Naive B cell (primary cell): ENCODE measurements around the gene DNAAF3. TPM values are rescaled to one million over a fixed set of nuclear protein-coding genes. Genes with fewer than 3 reads are reported as not detected.
"Not testable (repeated sequence)": the region's sequence is repeated elsewhere in the genome, so short reads cannot be mapped to it uniquely, and the experiment has no call there.

ENCODE experiments used
- ATAC-seq, 2 donors: fragments of 150-1000 bp; cut with Tn5 transposase; 2 replicates each; pipeline ENCODE4 v1.10.0; 2021; ENCODE audit warnings: low read depth in 2 of 2, mild to moderate bottlenecking in 2 of 2, moderate library complexity in 2 of 2
- DNase-seq: peaks from one replicate; pipeline ENCODE4 v3.0.0; 2022
- H3K27ac Mint-ChIP-seq, 6 donors: one replicate each; pipeline ENCODE4 v1.8.0; 2020 to 2022; ENCODE audit warnings: mild to moderate bottlenecking in 6 of 6, mixed read lengths in 6 of 6, moderate library complexity in 5 of 6, inconsistent platforms in 2 of 6
- H3K27me3 Mint-ChIP-seq, 3 donors: one replicate each; pipeline ENCODE4 v1.8.0; 2021 to 2022; ENCODE audit warnings: mixed read lengths in 3 of 3, mild to moderate bottlenecking in 1 of 3
- H3K36me3 Mint-ChIP-seq, 2 donors: one replicate each; pipeline ENCODE4 v1.8.0; 2020 to 2022; ENCODE audit warnings: mixed read lengths in 2 of 2, inconsistent platforms in 1 of 2, mild to moderate bottlenecking in 1 of 2
- H3K4me1 Mint-ChIP-seq, 3 donors: one replicate each; pipeline ENCODE4 v1.8.0; 2020 to 2022; ENCODE audit warnings: mixed read lengths in 3 of 3, inconsistent platforms in 1 of 3, mild to moderate bottlenecking in 1 of 3, moderate library complexity in 1 of 3
- H3K4me3 Mint-ChIP-seq, 8 donors: one replicate each; pipeline ENCODE4 v1.8.0; 2020 to 2022; ENCODE audit warnings: mild to moderate bottlenecking in 8 of 8, mixed read lengths in 8 of 8, moderate library complexity in 8 of 8, inconsistent platforms in 2 of 8
- H3K9me3 Mint-ChIP-seq, 7 donors: one replicate each; pipeline ENCODE4 v1.8.0; 2020 to 2022; ENCODE audit warnings: mixed read lengths in 7 of 7, mild to moderate bottlenecking in 5 of 7, inconsistent platforms in 2 of 7, moderate library complexity in 1 of 7
- polyA plus RNA-seq, 6 donors: library from polyadenylated mRNA; unstranded; fragments of 300-500 nt; fragmentation: Illumina TruSeq; gene quantifications; one replicate each; pipeline ENCODE4 v1.2.3, GENCODE V29; 2021; ENCODE audit warnings: low read depth in 6 of 6

The DNAAF3 gene
- polyA plus RNA-seq: not detected

- DNase-seq (peak; percentile 43), ATAC-seq (peak; percentile 72 to 73)
- Mint-ChIP-seq H3K36me3 (peaks cover 7 to 17% of the 10 kb centered on the region in 2 donors), H3K9me3 (peaks cover 4 to 20% (median 12%) of the 10 kb centered on the region in 7 donors), H3K4me3 (peak within 1 kb of the TSS; percentile 4 to 67 (median 40)), H3K27ac (peak within 1 kb of the TSS in 5 of 6 donors; percentile 56 to 83 (median 63)), H3K4me1 (peaks cover 10 to 18% (median 14%) of the 10 kb centered on the region in 3 donors), H3K27me3 (peaks cover 52 to 75% (median 69%) of the 10 kb centered on the region in 3 donors)
Measured at GRCh38 chr19:55166530-55167268, at the start of gene DNAAF3. Gene DNAAF3, minus strand, starts transcription at chr19:55166613. Its CDS starts 200 bp downstream, at chr19:55166413.

- ATAC-seq (no peak), DNase-seq (no peak)
- H3K27ac Mint-ChIP-seq: no peak overlapping the region
- H3K4me1 Mint-ChIP-seq: peaks cover 9 to 23% (median 18%) of the 10 kb centered on the region in 3 donors
- peaks cover 11 to 29% (median 18%) of the 10 kb centered on the region in 7 donors for H3K9me3 Mint-ChIP-seq
- peak overlapping the region in 1 of 8 donors; percentile 35 for H3K4me3 Mint-ChIP-seq
- peaks cover 0 to 17% of the 10 kb centered on the region in 2 donors for H3K36me3 Mint-ChIP-seq
- H3K27me3 Mint-ChIP-seq: peaks cover 13 to 72% (median 53%) of the 10 kb centered on the region in 3 donors
Measured at GRCh38 chr19:55213547-55213946, 47.1 kb upstream of the DNAAF3 start.

GRCh38 chr19:55212447-55212846 is 46.0 kb upstream of the DNAAF3 start:
- H3K36me3 Mint-ChIP-seq: peaks cover 0 to 17% of the 10 kb centered on the region in 2 donors
- H3K9me3 Mint-ChIP-seq: peaks cover 11 to 29% (median 18%) of the 10 kb centered on the region in 7 donors
- peaks cover 13 to 73% (median 54%) of the 10 kb centered on the region in 3 donors for H3K27me3 Mint-ChIP-seq
- no peak overlapping the region for H3K4me3 Mint-ChIP-seq
- H3K4me1 Mint-ChIP-seq: peaks cover 9 to 23% (median 18%) of the 10 kb centered on the region in 3 donors
- peak overlapping the region in 1 of 6 donors; percentile 88 for H3K27ac Mint-ChIP-seq
- ATAC-seq: peak in 1 of 2 donors; percentile 28
- no peak for DNase-seq

GRCh38 chr19:55209693-55210472 is 43.5 kb upstream of the DNAAF3 start:
- peak overlapping the region in 2 of 6 donors; percentile 24 to 72 for H3K27ac Mint-ChIP-seq
- peaks cover 0 to 10% of the 10 kb centered on the region in 2 donors for H3K36me3 Mint-ChIP-seq
- H3K4me1 Mint-ChIP-seq: peaks cover 0 to 4% (median 3%) of the 10 kb centered on the region in 3 donors
- peaks cover 14 to 69% (median 51%) of the 10 kb centered on the region in 3 donors for H3K27me3 Mint-ChIP-seq
- DNase-seq: no peak
- no peak for ATAC-seq
- peaks cover 5 to 24% (median 14%) of the 10 kb centered on the region in 7 donors for H3K9me3 Mint-ChIP-seq
- peak overlapping the region in 1 of 8 donors; percentile 45 for H3K4me3 Mint-ChIP-seq

DNA sequence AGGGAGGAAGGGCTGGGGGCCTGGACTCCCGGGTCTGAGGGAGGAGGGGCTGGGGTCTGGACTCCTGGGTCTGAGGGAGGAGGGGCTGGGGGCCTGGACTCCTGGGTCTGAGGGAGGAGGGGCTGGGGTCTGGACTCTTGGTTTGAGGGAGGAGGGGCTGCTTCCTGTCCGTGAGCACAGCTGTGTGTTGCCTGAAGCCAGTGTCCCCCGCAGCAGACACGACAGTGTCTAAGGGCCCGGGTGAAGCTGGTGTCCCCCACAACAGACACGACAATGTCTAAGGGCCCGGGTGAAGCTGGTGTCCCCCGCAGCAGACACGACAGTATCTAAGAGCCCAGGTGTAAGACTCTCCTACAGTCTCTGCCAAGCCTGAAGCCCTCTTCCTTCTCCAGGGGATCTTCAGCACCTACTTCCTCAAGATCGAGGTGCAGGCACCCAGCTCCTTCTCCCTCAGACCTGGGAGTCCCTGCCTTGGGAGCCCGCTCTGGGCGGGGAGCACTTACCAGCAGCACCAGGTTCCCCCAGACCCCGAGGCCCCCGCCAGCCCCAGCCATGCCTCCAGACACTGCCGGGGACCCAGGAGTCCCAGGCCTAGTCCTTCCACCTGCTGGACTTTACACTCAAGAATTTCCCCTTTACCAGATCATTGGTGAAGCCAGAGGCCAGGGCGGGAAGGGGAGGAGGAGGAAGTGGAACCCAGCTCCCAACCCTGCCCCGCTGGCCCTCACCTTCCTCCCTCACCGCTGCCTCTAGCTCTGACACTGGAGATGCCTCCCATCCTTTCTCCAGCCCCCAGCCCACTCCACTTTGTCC is 42.7 kb upstream of the DNAAF3 start, which contains the start of gene PTPRH:
Gene PTPRH, minus strand, starts transcription at position 622 of the 813 bp plus-strand sequence. Its CDS starts 68 bp downstream, at position 554.
- Mint-ChIP-seq H3K4me3 (peak within 1 kb of the TSS in 1 of 8 donors; percentile 45), H3K9me3 (peaks cover 5 to 18% (median 11%) of the 10 kb centered on the region in 7 donors), H3K4me1 (peaks cover 0 to 4% (median 3%) of the 10 kb centered on the region in 3 donors), H3K27me3 (peaks cover 13 to 66% (median 51%) of the 10 kb centered on the region in 3 donors), H3K27ac (peak within 1 kb of the TSS in 2 of 6 donors; percentile 24 to 72), H3K36me3 (peaks cover 0 to 10% of the 10 kb centered on the region in 2 donors)
- DNase-seq (no peak), ATAC-seq (no peak)

DNA sequence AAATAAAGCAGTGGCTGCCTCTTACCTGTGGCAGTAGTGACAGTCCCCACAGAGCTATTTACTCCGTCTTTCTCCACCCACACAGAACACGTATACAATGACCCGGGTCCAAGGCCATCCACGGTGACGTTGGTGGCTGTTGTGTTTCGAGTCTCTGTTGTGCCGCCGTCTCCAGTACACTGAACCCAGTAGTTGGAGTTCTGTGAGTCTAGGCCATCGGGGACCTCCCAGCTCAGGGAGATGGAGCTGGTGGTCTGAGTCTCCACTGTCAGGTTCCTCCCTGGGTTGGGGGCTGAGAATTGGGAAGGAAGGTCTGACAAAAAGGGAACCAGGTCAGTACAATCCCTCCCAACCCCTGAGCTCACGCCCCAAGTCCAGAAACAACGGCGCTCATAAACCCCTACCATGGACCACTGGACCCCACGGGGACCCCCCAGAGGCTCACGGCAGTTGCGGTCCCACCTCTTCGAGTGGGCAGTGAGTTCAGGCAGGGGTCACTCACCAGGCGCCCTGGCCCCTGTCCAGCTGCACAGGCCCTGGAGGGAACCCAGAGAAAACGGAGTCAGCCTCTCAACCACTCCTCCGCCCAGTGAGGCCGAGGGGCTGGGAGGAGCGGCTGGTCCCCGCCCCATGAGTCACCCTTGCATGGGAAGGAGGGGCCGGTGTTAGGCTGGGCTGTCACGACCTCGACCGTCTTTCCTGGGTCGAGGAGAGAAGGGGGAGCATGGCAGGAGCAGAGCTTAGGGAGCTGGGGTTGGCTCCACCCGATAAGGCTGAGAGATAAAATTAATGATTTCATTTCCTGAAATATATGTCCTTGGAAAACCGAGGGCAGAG is 40.5 kb upstream of the DNAAF3 start:
- DNase-seq (no peak), ATAC-seq (no peak)
- Mint-ChIP-seq H3K36me3 (peaks cover 0 to under 1% of the 10 kb centered on the region in 2 donors), H3K27ac (peak overlapping the region in 1 of 6 donors; percentile 39), H3K4me1 (peaks cover 0 to 6% (median 4%) of the 10 kb centered on the region in 3 donors), H3K9me3 (peaks cover 0 to 4% (median 0%) of the 10 kb centered on the region in 7 donors), H3K27me3 (peaks cover 16 to 58% (median 52%) of the 10 kb centered on the region in 3 donors), H3K4me3 (no peak overlapping the region)

DNA sequence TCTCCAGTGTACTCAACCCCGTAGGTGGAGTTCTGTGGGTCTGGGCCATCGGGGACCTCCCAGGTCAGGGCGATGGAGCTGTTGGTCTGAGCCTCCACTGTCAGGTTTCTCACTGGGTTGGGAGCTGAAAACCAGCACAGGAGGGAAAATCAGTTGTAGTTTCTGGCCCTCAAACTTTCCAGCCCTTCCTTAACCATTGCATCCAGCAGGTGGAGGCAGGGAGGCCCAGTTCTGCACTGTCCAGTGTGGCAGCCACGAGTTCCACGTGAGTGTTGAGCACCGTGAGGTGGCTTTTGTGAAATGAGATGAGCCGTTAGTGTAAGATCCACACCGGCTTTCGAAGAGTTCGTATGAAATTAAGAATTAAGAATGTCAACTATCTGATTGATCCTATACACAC is 35.8 kb upstream of the DNAAF3 start:
- H3K9me3 Mint-ChIP-seq, H3K4me3 Mint-ChIP-seq, H3K36me3 Mint-ChIP-seq, H3K27ac Mint-ChIP-seq, H3K4me1 Mint-ChIP-seq, DNase-seq: not testable (repeated sequence)
- peaks cover 33 to 66% (median 64%) of the 10 kb centered on the region in 3 donors for H3K27me3 Mint-ChIP-seq
- ATAC-seq: peak in 1 of 2 donors; percentile 30

- Mint-ChIP-seq H3K27me3 (peaks cover 31 to 57% (median 54%) of the 10 kb centered on the region in 3 donors), H3K4me1 (peaks cover 0 to 8% (median 2%) of the 10 kb centered on the region in 3 donors), H3K4me3 (no peak overlapping the region), H3K9me3 (peaks cover 0 to 4% (median 0%) of the 10 kb centered on the region in 7 donors), H3K27ac (no peak overlapping the region), H3K36me3 (no peaks in the 10 kb centered on the region)
- DNase-seq (no peak), ATAC-seq (no peak)
Measured at GRCh38 chr19:55199620-55200204, 33.3 kb upstream of the DNAAF3 start.

GRCh38 chr19:55198651-55199050 is 32.2 kb upstream of the DNAAF3 start:
- Mint-ChIP-seq H3K27me3 (peaks cover 28 to 52% (median 48%) of the 10 kb centered on the region in 3 donors), H3K36me3 (no peaks in the 10 kb centered on the region), H3K4me3 (no peak overlapping the region), H3K9me3 (peaks cover 0 to 4% (median 0%) of the 10 kb centered on the region in 7 donors), H3K27ac (no peak overlapping the region), H3K4me1 (peaks cover 0 to 8% (median 2%) of the 10 kb centered on the region in 3 donors)
- ATAC-seq (no peak), DNase-seq (no peak)

- Mint-ChIP-seq H3K9me3 (peaks cover 0 to 4% (median 0%) of the 10 kb centered on the region in 7 donors), H3K4me3 (no peak overlapping the region), H3K27ac (no peak overlapping the region), H3K36me3 (no peaks in the 10 kb centered on the region), H3K27me3 (peaks cover 32 to 50% (median 45%) of the 10 kb centered on the region in 3 donors), H3K4me1 (peaks cover 0 to 8% (median 2%) of the 10 kb centered on the region in 3 donors)
- ATAC-seq (no peak), DNase-seq (no peak)
Measured at GRCh38 chr19:55197528-55197927, 31.1 kb upstream of the DNAAF3 start.

GRCh38 chr19:55196803-55197202 is 30.4 kb upstream of the DNAAF3 start:
- Mint-ChIP-seq H3K27me3 (peaks cover 28 to 49% (median 45%) of the 10 kb centered on the region in 3 donors), H3K4me1 (peaks cover 0 to 5% (median 2%) of the 10 kb centered on the region in 3 donors), H3K4me3 (peak overlapping the region in 1 of 8 donors; percentile 50), H3K36me3 (no peaks in the 10 kb centered on the region), H3K9me3 (peaks cover 0 to 4% (median 0%) of the 10 kb centered on the region in 7 donors), H3K27ac (no peak overlapping the region)
- DNase-seq (no peak), ATAC-seq (no peak)
